ENCODE measurements around the gene HRAS.

The HRAS gene

DNA sequence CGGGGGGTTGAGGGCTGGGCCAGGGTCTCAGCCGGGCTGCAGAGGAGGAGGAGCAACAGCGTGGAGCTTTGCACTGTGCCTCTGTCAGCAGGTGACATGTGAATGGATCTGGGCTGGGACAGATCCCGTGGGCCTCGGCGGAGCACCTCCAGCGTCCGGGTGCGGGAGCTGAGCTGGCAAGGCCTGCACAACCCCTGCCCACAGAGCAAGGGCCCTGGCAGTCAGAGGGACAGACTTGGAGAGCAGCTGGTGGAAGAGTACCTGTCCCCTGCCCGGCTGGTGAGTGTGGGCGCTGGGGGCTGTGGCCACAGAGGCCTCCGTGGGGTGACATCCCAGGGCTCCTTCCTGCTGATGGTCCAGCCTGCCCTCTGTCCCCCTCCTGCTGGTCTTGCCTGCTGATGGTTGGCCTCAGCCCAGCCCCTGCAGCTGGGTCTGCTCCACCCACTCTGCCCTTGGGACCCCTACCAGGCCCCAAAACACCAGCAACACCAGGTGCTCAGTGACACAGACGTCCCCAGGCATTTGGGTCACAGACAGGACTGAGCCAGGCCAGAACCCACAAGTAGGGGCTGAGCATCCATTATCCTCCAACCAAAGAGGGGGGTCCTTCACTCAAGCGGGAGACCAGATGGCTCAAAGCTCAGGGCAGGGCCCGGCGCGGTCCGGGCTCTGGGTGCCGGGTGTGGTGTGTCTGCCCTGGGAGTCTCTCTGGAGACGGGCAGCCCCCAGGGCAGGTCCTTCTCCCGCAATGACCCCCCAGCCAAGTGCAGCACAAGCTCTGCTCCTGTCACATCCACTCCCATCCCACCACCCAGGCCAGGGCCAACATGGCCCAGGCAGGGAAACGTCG lies 5.4 kb upstream of the HRAS start:
- Mint-ChIP-seq H3K27me3 (no peaks in the 10 kb centered on the region), H3K27ac (ENCODE audit: low read depth) (no peak overlapping the region), H3K4me3 (no peak overlapping the region), H3K4me1 (peaks cover 16% of the 10 kb centered on the region), H3K9me3 (no peaks in the 10 kb centered on the region), H3K36me3 (ENCODE audit: insufficient read depth) (peaks cover 12% of the 10 kb centered on the region)
- DNase-seq (ENCODE audit: low spot score in 2 of 2) (peak in 1 of 2 donors; percentile 12), ATAC-seq (replicated peaks; ENCODE audit: extremely low read depth, poor library complexity, severe bottlenecking) (no peak)

DNA sequence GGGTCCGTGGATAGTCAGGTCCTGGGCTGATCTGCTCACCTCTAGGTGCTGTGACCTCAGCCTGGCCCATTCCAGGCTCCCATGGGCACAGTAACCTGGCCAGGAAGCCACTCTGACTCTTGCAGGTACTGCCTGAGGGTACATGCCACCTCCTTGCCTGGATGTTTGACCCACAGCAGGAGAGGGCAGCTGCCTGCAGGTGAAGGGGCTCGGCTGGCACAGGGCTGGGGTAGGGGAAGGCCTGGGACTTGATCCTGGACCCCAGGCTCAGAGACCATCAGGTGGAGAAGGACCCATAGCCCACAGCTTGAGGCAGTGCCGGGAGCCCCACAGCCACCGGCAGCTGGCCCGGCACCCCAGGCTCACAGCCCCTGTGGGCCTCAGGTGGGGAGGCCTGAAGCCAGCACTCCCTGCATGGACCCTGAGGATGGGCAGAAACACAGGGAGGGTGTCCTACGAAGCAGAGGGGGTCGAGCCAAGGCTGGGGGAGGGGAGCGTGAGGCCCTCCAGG lies 4.7 kb upstream of the HRAS start:
- H3K4me1 Mint-ChIP-seq, result peaks cover 16% of the 10 kb centered on the region
- H3K36me3 Mint-ChIP-seq (ENCODE audit: insufficient read depth), result peaks cover 12% of the 10 kb centered on the region
- DNase-seq (ENCODE audit: low spot score in 2 of 2) (peak in 1 of 2 donors; percentile 13), ATAC-seq (replicated peaks; ENCODE audit: extremely low read depth, poor library complexity, severe bottlenecking) (no peak)
- no peaks in the 10 kb centered on the region for H3K27me3 Mint-ChIP-seq
- H3K4me3 Mint-ChIP-seq, result no peak overlapping the region
- H3K27ac Mint-ChIP-seq (ENCODE audit: low read depth), result no peak overlapping the region
- no peaks in the 10 kb centered on the region for H3K9me3 Mint-ChIP-seq

DNA sequence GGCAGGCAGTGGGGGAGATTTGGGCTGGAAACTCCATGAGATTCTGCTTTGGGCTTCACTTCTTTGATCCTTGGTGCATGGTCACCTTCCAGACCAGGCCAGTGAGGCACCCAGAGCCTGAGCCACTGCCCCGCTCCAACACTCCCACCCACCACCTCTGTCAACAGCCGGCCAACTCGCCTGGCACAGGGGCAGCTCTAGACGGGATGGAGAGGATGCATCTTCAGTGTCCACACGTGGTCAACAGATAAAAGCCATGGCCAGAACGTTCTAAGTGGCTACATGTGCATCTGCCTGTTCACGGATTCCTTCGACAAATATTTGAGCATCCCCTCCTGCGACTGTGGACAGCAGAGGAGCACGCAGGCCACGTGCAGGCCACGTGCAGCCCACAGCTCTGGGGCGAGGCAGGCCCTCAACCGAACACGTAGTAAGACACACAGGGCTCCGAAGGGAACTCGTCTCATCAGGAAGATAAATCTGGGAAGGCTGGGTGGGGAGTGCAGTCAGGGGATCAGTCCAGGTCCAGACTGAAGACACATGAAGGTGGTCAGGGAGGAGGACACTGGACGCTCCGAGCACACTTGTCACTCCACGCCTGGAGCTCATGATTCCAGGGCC lies 3.2 kb upstream of the HRAS start:
- H3K27ac Mint-ChIP-seq (ENCODE audit: low read depth), result peak overlapping the region; percentile 55
- H3K4me1 Mint-ChIP-seq, result peaks cover 16% of the 10 kb centered on the region

DNA sequence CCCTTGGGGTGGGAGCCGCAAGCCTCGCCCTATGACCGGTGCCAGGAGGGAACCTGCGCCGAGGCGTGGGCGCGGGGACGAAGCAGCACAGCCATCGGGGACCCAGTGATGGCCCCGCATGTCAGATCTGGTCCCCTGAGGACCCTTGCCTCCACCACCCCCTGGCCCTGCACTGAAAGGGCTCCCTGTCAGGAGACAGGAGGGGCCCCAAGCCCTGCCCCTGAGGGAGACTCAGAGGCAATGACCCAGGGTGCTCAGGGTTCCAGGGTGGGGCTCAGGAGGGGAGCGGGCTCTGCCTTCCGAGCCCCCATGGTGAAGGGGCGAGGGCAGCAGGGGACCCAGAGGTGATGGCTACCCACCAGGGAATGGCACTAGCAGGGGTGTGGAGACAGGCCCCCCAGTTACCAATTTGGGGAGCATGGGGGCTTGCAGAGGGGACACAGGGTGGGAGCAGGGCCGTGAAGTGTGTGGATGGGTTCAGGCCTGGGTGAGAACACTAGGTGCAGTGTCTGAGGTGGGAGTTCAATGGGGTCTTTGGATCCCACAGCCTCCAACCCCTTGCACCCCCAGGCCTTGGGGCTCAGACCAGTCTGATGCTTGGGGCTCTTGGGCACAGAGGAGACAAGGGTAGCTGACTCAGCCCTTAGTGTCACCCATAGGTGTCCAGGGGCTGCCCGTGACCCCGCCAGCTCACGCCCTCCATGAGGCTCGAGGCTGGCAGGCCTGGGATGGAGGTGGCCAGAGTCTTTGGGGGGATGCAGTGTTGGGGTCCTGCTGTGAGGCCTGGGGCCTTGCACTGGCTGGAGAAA lies 2.5 kb upstream of the HRAS start:
- Mint-ChIP-seq H3K4me3 (peak overlapping the region; percentile 91), H3K9me3 (no peaks in the 10 kb centered on the region), H3K27ac (ENCODE audit: low read depth) (peak overlapping the region; percentile 93), H3K27me3 (no peaks in the 10 kb centered on the region), H3K36me3 (ENCODE audit: insufficient read depth) (peaks cover 14% of the 10 kb centered on the region), H3K4me1 (peaks cover 16% of the 10 kb centered on the region)
- ATAC-seq (replicated peaks; ENCODE audit: extremely low read depth, poor library complexity, severe bottlenecking), result no peak
- no peak for DNase-seq (ENCODE audit: low spot score in 2 of 2)

More for the DNA sequence above, 3.2 kb upstream of the HRAS start:
- no peaks in the 10 kb centered on the region for H3K27me3 Mint-ChIP-seq
- ATAC-seq (replicated peaks; ENCODE audit: extremely low read depth, poor library complexity, severe bottlenecking), result no peak
- no peak for DNase-seq (ENCODE audit: low spot score in 2 of 2)
- no peaks in the 10 kb centered on the region for H3K9me3 Mint-ChIP-seq
- no peak overlapping the region for H3K4me3 Mint-ChIP-seq
- peaks cover 14% of the 10 kb centered on the region for H3K36me3 Mint-ChIP-seq (ENCODE audit: insufficient read depth)

DNA sequence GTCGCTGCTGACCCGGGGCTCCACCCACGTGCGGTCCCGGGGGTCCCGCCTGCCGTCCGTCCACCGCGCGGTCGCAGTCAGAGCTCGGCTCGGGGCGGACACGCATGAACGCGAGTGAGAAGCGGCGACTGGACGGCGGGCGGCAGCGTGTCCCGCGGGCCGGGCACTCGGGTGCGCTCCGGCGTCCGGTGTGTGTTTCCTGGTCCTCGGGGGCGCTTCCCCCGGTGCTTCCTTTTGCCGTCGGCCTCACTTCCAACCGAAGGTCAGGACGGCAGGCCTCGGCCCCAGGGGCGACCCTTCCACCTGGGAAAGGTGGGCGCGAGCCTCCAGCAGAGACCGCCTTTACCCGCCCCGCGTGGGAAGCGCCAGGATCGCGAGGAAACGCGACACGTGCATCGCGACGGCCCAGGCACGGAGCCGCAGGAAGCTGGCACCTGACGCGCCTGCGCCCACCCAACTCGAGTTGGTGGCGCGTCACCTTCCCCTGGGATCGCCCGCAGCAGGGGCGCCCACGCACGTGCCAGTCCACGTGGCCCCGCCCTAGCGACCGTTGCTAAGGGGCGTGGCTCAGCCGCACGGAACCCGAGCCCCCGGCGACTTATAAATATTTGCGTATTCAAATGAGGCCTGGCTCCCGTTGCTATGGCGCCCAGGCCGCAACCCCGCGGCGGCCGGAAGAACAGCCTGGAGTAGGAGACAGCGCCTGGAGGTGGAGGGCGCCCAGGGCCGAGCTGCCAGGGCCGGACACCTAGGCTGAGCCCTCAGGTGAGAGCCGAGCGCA lies 1.7 kb upstream of the HRAS start, which contains the start of gene LRRC56:
Gene LRRC56 (plus strand): TSS at position 687 of the 781 bp plus-strand sequence. CDS start 3,158 bp downstream, outside the sequence.
- peaks cover 16% of the 10 kb centered on the region for H3K4me1 Mint-ChIP-seq

DNA sequence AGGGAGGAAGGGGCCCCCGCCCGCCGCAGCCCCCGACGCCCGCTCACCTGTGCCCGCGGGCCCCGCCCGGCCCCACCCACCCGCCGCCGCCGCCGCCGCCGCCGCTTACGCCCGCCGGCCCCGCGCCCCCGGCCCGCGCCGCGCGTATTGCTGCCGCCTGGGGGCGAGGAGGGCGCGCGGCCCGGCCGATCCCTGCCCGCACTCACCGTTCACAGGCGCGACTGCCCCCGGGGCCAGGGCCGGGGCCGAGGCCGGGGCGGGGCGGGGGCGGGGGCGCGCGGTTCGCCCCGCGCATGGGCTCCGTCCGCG lies 212 bp downstream of the HRAS start:
- DNase-seq (ENCODE audit: low spot score in 2 of 2) (no peak), ATAC-seq (replicated peaks; ENCODE audit: extremely low read depth, poor library complexity, severe bottlenecking) (peak; percentile 7)
- Mint-ChIP-seq H3K9me3 (no peaks in the 10 kb centered on the region), H3K36me3 (ENCODE audit: insufficient read depth) (peaks cover 15% of the 10 kb centered on the region), H3K27me3 (no peaks in the 10 kb centered on the region), H3K4me3 (peak overlapping the region; percentile 91), H3K27ac (ENCODE audit: low read depth) (no peak overlapping the region), H3K4me1 (peaks cover 16% of the 10 kb centered on the region)

More for the DNA sequence above, 1.7 kb upstream of the HRAS start, which contains the start of gene LRRC56:
- Mint-ChIP-seq H3K27ac (ENCODE audit: low read depth) (peak within 1 kb of the TSS; percentile 93), H3K9me3 (no peaks in the 10 kb centered on the region), H3K27me3 (no peaks in the 10 kb centered on the region), H3K36me3 (ENCODE audit: insufficient read depth) (peaks cover 14% of the 10 kb centered on the region), H3K4me3 (peak within 1 kb of the TSS; percentile 91)
- ATAC-seq (replicated peaks; ENCODE audit: extremely low read depth, poor library complexity, severe bottlenecking) (peak; percentile 54), DNase-seq (ENCODE audit: low spot score in 2 of 2) (peak; percentile 88 to 93)

DNA sequence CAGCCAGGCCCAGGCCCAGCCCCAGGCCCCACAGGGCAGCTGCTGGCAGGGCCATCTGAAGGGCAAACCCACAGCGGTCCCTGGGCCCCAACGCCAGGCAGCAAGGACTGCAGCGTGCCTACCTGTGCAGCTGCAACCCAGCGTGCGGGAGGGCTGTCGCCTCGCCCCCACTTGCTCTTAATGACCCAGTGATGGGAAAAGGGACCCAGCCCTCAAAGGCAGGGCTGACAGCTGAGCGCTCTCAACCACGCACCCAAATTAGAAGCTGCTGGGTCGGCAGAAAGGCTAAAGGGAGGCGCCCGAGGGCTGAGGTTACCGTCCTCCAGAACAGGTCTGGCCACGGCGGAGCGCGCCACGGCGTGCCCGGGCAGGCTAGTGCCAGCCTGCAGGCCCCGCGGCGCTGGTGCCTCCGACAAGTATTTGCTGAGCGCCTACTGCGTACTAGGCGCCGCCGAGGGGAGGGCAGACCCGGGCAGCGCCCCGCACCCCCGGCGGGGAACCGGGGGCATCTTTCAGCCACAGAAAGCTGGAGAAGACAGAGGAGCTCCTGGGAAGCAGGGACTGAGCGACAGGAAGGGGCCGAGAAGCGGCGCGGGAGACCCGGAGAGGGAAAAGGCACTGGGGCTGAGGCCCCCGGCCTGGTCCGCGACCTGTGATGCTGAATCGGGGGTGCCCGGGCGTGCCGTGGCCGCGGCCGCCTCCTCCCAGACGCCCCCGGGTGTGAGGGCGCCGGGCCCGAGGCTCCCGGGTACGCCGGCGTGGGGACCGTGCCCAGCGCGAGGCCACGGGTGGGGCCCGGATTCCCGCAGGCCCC lies 773 bp downstream of the HRAS start:
- peaks cover 16% of the 10 kb centered on the region for H3K4me1 Mint-ChIP-seq
- no peaks in the 10 kb centered on the region for H3K9me3 Mint-ChIP-seq
- peak overlapping the region; percentile 71 for H3K4me3 Mint-ChIP-seq
- no peaks in the 10 kb centered on the region for H3K27me3 Mint-ChIP-seq
- H3K27ac Mint-ChIP-seq (ENCODE audit: low read depth), result no peak overlapping the region
- DNase-seq (ENCODE audit: low spot score in 2 of 2) (no peak), ATAC-seq (replicated peaks; ENCODE audit: extremely low read depth, poor library complexity, severe bottlenecking) (no peak)
- H3K36me3 Mint-ChIP-seq (ENCODE audit: insufficient read depth), result peaks cover 15% of the 10 kb centered on the region

DNA sequence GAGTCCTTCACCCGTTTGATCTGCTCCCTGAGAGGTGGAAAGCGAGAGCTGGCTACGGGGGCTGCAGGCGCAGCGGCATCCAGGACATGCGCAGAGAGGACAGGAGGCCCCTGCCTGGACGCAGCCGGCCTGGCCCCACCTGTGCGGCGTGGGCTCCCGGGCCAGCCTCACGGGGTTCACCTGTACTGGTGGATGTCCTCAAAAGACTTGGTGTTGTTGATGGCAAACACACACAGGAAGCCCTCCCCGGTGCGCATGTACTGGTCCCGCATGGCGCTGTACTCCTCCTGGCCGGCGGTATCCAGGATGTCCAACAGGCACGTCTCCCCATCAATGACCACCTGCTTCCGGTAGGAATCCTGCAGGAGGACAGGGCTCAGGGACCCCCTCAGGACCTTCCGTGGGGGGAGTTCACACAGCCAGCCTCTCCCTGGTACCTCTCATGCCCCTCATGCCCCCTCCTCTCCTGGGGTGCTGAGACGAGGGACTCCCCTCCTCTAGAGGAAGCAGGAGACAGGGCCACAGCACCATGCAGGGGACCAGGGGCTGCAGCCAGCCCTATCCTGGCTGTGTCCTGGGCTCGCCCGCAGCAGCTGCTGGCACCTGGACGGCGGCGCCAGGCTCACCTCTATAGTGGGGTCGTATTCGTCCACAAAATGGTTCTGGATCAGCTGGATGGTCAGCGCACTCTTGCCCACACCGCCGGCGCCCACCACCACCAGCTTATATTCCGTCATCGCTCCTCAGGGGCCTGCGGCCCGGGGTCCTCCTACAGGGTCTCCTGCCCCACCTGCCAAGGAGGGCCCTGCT lies 1.6 kb downstream of the HRAS start:
- Mint-ChIP-seq H3K27me3 (no peaks in the 10 kb centered on the region), H3K4me3 (peak overlapping the region; percentile 71), H3K9me3 (no peaks in the 10 kb centered on the region), H3K27ac (ENCODE audit: low read depth) (no peak overlapping the region), H3K36me3 (ENCODE audit: insufficient read depth) (peaks cover 15% of the 10 kb centered on the region), H3K4me1 (peaks cover 16% of the 10 kb centered on the region)
- ATAC-seq (replicated peaks; ENCODE audit: extremely low read depth, poor library complexity, severe bottlenecking) (no peak), DNase-seq (ENCODE audit: low spot score in 2 of 2) (no peak)

DNA sequence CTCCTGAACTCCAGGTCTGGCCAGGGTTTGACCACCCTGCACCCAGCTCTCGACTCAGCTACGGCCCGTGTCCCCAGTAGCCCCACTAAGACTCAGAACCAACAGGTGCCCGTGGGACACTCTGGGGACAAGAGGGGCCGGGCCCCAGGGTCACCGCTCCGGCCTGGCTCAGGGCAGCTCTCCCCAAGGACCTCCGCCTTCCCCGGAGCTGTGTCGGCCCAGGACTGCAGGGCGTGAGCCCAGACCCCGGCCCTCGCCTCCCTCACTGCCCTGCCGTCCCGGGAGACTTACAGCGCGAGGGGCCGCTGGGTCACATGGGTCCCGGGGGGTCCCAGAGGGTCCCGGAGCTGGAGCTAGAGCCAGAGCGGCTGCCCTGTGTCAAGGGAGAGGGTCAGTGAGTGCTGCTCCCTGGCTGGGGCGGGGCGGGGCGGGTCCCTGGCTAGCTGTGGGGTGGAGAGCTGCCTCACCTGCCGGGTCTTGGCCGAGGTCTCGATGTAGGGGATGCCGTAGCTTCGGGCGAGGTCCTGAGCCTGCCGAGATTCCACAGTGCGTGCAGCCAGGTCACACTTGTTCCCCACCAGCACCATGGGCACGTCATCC lies 2.3 kb downstream of the HRAS start:
- ATAC-seq (replicated peaks; ENCODE audit: extremely low read depth, poor library complexity, severe bottlenecking), result no peak
- Mint-ChIP-seq H3K36me3 (ENCODE audit: insufficient read depth) (peaks cover 15% of the 10 kb centered on the region), H3K27me3 (no peaks in the 10 kb centered on the region), H3K4me3 (no peak overlapping the region), H3K27ac (ENCODE audit: low read depth) (no peak overlapping the region), H3K9me3 (no peaks in the 10 kb centered on the region), H3K4me1 (peaks cover 15% of the 10 kb centered on the region)
- no peak for DNase-seq (ENCODE audit: low spot score in 2 of 2)

DNA sequence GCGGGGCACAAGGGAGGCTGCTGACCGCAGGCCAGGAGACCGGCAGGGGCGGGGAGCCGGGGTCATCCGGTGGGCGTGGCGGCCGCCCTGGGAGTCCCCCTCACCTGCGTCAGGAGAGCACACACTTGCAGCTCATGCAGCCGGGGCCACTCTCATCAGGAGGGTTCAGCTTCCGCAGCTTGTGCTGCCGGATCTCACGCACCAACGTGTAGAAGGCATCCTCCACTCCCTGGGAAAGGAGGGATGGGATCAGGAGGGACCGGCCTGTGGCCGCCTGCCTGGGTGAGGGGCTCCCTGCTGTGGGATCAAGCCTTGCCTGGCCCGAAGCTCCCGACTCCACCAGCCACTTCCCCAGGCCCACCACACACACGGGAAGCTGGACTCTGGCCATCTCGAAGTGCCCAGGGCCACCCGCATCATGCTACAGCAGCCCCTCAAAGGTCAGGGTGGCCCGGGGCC lies 2.8 kb downstream of the HRAS start:
- Mint-ChIP-seq H3K9me3 (no peaks in the 10 kb centered on the region), H3K36me3 (ENCODE audit: insufficient read depth) (peaks cover 15% of the 10 kb centered on the region), H3K27me3 (no peaks in the 10 kb centered on the region), H3K4me3 (no peak overlapping the region), H3K27ac (ENCODE audit: low read depth) (no peak overlapping the region), H3K4me1 (peaks cover 10% of the 10 kb centered on the region)
- ATAC-seq (replicated peaks; ENCODE audit: extremely low read depth, poor library complexity, severe bottlenecking), result no peak
- DNase-seq (ENCODE audit: low spot score in 2 of 2), result no peak
